Bronchial epithelial cell (primary cell): ENCODE results near the gene SPI1. TPM values are rescaled to one million over a fixed set of nuclear protein-coding genes. Genes with fewer than 3 reads are reported as not detected.

ENCODE experiments used
- DNase-seq: peaks from one replicate; pipeline ENCODE4 v3.0.0-alpha.2; 2010; ENCODE audit warnings: low read depth
- FAIRE-seq: peaks from 2 replicates; lab custom pipeline; 2011; peaks lifted over from hg19 to GRCh38; lab: Jason Lieb, UNC
- H3K27me3 ChIP-seq: 2 replicates; pipeline ENCODE4 v1.5.1; 2011; ENCODE audit warnings: low read length; ENCODE audit not compliant: control insufficient read depth, insufficient read depth
- H3K36me3 ChIP-seq: 2 replicates; pipeline ENCODE4 v1.5.1; 2011; ENCODE audit warnings: low read length; ENCODE audit not compliant: control insufficient read depth, insufficient read depth
- H3K4me3 ChIP-seq: 2 replicates; pipeline ENCODE4 v1.5.1; 2011; ENCODE audit warnings: mild to moderate bottlenecking, low read depth, low read length, control low read depth
- total RNA-seq: library from RNA; depleted of rRNA; stranded (reverse); fragments of >200 nt; gene quantifications from 2 replicates; pipeline ENCODE4 v1.2.1, GENCODE V29; 2014
- TF ChIP-seq, protein P1 (sequence below): IDR thresholded peaks from 2 replicates; pipeline ENCODE4 v1.5.1; 2011; ENCODE audit warnings: mild to moderate bottlenecking, moderate library complexity, low read length, control low read depth, inconsistent platforms; ENCODE audit not compliant: insufficient read depth, severe bottlenecking

SPI1 gene
- total RNA-seq, 1 donor from 2014 or later = not detected

DNA sequence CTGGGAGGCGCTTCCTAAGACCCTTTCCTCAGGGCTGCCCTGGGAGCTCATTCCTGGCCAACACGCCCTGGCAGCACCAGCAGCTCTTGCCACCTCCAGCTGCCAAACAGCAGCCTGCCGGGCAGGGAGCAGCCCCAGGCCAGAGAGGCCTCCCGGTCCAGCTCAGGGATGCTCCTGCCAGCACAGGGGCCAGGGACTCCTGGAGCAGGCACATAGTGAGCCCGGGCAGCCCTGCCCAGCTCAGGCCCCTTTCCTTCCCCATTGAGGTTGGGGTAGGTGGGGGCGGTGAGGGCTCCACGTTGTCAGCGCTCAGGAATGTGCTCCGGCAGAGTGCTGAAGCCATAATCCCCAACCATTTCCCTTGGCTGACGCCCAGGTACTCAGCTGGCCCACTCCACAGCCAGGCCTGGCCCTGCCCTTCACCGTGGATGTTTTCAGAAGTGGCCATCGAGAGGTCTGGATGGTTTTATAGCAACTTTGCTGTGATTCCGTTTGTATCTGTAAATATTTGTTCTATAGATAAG, 37.7 kb upstream of the SPI1 start:
- DNase-seq = peak; percentile 85
- no peak for FAIRE-seq
- peaks cover 43% of the 10 kb centered on the region for H3K36me3 ChIP-seq
- no peak overlapping the region for H3K4me3 ChIP-seq
- H3K27me3 ChIP-seq = no peaks in the 10 kb centered on the region
- TF ChIP-seq, protein P1, sequence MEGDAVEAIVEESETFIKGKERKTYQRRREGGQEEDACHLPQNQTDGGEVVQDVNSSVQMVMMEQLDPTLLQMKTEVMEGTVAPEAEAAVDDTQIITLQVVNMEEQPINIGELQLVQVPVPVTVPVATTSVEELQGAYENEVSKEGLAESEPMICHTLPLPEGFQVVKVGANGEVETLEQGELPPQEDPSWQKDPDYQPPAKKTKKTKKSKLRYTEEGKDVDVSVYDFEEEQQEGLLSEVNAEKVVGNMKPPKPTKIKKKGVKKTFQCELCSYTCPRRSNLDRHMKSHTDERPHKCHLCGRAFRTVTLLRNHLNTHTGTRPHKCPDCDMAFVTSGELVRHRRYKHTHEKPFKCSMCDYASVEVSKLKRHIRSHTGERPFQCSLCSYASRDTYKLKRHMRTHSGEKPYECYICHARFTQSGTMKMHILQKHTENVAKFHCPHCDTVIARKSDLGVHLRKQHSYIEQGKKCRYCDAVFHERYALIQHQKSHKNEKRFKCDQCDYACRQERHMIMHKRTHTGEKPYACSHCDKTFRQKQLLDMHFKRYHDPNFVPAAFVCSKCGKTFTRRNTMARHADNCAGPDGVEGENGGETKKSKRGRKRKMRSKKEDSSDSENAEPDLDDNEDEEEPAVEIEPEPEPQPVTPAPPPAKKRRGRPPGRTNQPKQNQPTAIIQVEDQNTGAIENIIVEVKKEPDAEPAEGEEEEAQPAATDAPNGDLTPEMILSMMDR = no peak

DNA sequence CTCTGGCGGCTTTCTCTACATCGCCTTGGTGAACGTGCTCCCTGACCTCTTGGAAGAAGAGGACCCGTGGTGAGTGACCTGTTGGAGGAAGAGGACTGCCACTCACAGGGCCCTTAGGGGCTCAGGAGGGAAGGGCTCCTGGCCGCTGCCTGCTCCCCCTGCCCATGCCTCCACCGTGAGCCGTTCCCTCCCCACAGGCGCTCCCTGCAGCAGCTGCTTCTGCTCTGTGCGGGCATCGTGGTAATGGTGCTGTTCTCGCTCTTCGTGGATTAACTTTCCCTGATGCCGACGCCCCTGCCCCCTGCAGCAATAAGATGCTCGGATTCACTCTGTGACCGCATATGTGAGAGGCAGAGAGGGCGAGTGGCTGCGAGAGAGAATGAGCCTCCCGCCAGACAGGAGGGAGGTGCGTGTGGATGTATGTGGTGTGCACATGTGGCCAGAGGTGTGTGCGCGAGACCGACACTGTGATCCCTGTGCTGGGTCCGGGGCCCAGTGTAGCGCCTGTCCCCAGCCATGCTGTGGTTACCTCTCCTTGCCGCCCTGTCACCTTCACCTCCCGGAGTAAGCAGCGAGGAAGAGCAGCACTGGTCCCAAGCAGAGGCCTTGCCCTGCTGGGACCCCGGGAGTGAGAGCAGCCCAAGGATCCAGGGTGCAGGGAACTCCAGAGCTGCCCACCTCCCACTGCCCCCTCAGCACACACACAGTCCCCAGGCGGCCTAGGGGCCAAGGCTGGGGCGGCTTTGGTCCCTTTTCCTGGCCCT, 36.9 kb upstream of the SPI1 start:
- FAIRE-seq (no peak), DNase-seq (no peak)
- no peaks in the 10 kb centered on the region for H3K27me3 ChIP-seq
- H3K4me3 ChIP-seq = no peak overlapping the region
- TF ChIP-seq, protein P1 = no peak
- H3K36me3 ChIP-seq = peaks cover 44% of the 10 kb centered on the region

DNA sequence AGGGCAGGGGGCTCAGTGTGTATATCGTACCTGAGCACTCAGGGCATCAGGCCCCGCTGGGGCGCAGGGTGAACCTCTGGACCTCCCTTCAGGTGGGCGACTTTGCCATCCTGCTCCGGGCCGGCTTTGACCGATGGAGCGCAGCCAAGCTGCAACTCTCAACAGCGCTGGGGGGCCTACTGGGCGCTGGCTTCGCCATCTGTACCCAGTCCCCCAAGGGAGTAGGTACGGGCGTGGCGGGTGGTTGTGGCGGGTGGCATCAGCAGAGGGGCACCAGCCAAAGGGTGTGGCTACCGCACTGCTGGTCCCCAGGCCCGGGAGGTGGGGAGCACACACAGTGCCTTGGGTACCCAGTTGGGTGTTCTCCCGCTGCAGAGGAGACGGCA, 36.3 kb upstream of the SPI1 start:
- Histone ChIP-seq H3K36me3 (peaks cover 43% of the 10 kb centered on the region), H3K27me3 (no peaks in the 10 kb centered on the region), H3K4me3 (no peak overlapping the region)
- TF ChIP-seq, protein P1 = no peak
- FAIRE-seq (no peak), DNase-seq (no peak)

DNA sequence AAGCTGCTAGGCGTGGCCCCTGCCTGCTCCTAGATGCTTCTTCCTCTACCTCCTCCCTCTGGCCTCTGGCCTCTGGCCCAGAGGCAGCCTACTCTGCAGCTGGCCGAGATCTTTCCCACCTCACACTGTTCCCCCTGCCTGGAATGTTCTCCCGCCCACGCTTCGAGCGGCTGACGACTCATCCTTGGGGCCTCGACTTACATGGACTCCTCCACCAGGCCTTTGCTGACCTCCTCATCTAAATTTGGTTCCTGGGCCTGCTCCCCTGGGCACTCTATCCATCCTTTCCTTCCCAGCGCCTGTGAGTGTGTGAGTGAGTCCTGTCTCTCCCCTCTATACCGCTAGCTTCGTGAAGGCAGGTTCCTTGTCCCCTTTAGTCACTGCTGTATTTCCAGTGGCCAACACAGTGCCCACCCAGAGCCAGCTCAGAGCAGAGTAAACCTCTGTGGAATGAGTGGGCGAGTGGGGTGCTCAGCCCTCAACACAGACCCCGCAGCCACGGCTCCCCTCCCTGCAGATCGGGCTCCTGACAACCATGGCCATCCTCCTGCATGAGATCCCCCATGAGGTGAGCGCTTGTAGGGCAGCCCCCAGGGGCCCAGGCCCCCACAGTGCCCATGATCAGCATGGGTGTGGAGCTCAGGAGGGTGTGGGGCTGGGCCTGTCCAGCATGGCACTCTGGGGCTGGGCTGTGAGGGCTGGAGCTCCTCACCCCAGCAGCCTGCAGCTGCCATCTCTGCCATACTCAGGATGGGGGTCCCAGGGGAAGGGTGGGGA, 35.7 kb upstream of the SPI1 start:
- peaks cover 41% of the 10 kb centered on the region for H3K36me3 ChIP-seq
- H3K27me3 ChIP-seq = no peaks in the 10 kb centered on the region
- FAIRE-seq = peak; percentile 7
- TF ChIP-seq, protein P1 = no peak
- DNase-seq = no peak
- no peak overlapping the region for H3K4me3 ChIP-seq

DNA sequence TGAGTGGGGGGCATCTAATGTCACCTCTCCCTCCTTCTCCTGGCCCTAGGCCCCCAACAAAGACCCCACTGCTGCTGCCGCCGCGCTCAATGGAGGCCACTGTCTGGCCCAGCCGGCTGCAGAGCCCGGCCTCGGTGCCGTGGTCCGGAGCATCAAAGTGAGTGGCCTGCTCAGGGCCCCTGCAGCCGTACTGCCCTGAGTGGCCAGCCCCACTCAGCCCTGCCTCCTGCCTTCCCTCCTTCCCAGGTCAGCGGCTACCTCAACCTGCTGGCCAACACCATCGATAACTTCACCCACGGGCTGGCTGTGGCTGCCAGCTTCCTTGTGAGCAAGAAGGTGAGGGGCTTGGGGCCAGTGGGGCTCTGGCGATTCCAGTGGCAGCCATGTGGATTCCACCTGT, 35.0 kb upstream of the SPI1 start:
- H3K4me3 ChIP-seq = no peak overlapping the region
- peaks cover 33% of the 10 kb centered on the region for H3K36me3 ChIP-seq
- no peak for FAIRE-seq
- DNase-seq = no peak
- H3K27me3 ChIP-seq = no peaks in the 10 kb centered on the region
- TF ChIP-seq, protein P1 = no peak
